ENCODE measurements around the gene C19orf25. TPM values are rescaled to one million over a fixed set of nuclear protein-coding genes. Genes with fewer than 3 reads are reported as not detected.

Gene C19orf25
- total and polyA plus RNA-seq, 10 of the 15 experiments (the other 5 are each of a cell fraction or from before 2014, with no cell fraction given), result 1.2 to 67.0 (median 25.6) TPM

DNA sequence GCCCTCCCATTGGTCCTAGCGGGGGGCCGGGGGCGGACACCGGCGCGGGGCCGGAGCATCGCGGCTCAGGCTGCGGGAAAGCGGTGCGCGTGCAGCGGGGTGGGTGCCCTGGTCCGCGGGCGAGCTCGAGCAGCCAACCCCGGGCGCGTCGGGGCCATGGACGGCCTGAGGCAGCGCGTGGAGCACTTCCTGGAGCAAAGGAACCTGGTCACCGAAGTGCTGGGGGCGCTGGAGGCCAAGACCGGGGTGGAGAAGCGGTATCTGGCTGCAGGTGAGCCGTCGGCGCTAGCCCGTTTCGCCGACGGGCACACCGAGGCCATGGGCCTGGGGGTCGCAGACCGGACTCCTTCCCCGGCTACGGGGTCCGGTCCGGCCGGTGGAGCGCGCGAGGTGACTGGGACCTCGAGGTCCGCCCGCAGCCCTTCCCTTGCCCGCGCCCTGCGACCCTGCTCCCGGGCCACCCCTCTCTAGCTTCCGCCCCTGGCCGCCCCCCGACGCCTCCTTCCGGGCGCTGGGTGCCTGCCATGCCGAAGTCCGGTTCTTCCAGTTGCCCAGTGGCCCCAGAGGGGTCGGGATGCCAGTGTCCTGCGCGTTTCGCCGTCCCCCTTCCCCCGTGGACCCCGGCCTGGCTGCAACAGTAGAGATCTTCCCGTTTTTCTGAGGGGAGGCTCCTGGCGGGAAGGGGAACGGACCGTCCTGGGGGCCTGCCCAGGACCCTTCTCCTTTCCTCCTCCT is 12.3 kb upstream of the C19orf25 start, which contains the start of gene REEP6:
TSS of gene REEP6 (plus strand) at position 68 of the 735 bp plus-strand sequence. CDS start at position 157, 89 bp downstream.
- BruUV-seq (replicated peaks), result no TSS peak
- CTCF ChIA-PET, result interaction anchor here (1.0 kb wide), 1 partner anchor 55 kb away, joined by 3 read pairs; no protein-coding TSS in a partner anchor
- Histone ChIP-seq H4K20me1 (ENCODE audit: control insufficient read depth, insufficient read depth) (no peaks in the 10 kb centered on the region), H2AFZ (ENCODE audit: control insufficient read depth, low read depth, low read length) (peak within 1 kb of the TSS; percentile 89), H3K4me2 (ENCODE audit: control insufficient read depth, insufficient read depth) (peak within 1 kb of the TSS; percentile 87), H3K27ac (ENCODE audit: control insufficient read depth, insufficient read depth) (no peak within 1 kb of the TSS), H3K4me1 (ENCODE audit: control insufficient read depth, insufficient read depth, low read length) (no peaks in the 10 kb centered on the region; the same call in 1 of the 2 replicates), H3K4me3 (peak within 1 kb of the TSS; percentile 65; the same call in 1 of the 2 replicates), H3K79me2 (ENCODE audit: control insufficient read depth, insufficient read depth, low read length) (no peaks in the 10 kb centered on the region), H3K9me3 (replicated peaks; ENCODE audit: control insufficient read depth, insufficient read depth, low read length) (no peaks in the 10 kb centered on the region), H3K27me3 (replicated peaks in 1 of 2; ENCODE audit: control insufficient read depth in 2 of 2, insufficient read depth in 2 of 2, low read length in 1 of 2) (no peaks in the 10 kb centered on the region; a peak in 1 of 4 replicates), H3K9ac (ENCODE audit: control insufficient read depth, insufficient read depth, low read length) (peak within 1 kb of the TSS; percentile 52; the same call in 1 of the 2 replicates), H3K36me3 (ENCODE audit: control insufficient read depth in 2 of 2, insufficient read depth in 2 of 2, low read length in 1 of 2) (no peaks in the 10 kb centered on the region)
- RAD21 ChIA-PET (ENCODE audit: unreplicated experiment), result interaction anchor here (0.9 kb wide), 1 partner anchor 158 kb away, joined by 3 read pairs; no protein-coding TSS in a partner anchor
- POLR2A ChIA-PET, result interaction anchor here (0.6 to 1.3 kb wide), 3 partner anchors 14 to 102 kb away, joined by 3 to 5 read pairs (median 3); partner anchors contain the start of gene MBD3
- WGBS (ENCODE audit: insufficient coverage, insufficient replicate concordance, low lambda C conversion rate, missing lambda C conversion rate), result 27% methylated on average over 50 of the region's 73 CpGs
- in situ Hi-C loops (cut with MboI), result no loop called here
- ATAC-seq (no peak), DNase-seq (ENCODE audit: low read depth, low spot score) (no peak), FAIRE-seq (no peak)
- SMC1A ChIA-PET (ENCODE audit: uncharacterized antibody, unreplicated experiment), result interaction anchor here (0.6 kb wide), 1 partner anchor 11 kb away, joined by 3 read pairs; no protein-coding TSS in a partner anchor
- intact Hi-C loops (cut with micrococcal nuclease; ENCODE audit: unreplicated experiment), result no loop called here
- no peak for TF ChIP-seq BRCA1 (IDR thresholded peaks at IDR 0.05; ENCODE audit: low read depth, low read length)
- TF ChIP-seq, protein P1, sequence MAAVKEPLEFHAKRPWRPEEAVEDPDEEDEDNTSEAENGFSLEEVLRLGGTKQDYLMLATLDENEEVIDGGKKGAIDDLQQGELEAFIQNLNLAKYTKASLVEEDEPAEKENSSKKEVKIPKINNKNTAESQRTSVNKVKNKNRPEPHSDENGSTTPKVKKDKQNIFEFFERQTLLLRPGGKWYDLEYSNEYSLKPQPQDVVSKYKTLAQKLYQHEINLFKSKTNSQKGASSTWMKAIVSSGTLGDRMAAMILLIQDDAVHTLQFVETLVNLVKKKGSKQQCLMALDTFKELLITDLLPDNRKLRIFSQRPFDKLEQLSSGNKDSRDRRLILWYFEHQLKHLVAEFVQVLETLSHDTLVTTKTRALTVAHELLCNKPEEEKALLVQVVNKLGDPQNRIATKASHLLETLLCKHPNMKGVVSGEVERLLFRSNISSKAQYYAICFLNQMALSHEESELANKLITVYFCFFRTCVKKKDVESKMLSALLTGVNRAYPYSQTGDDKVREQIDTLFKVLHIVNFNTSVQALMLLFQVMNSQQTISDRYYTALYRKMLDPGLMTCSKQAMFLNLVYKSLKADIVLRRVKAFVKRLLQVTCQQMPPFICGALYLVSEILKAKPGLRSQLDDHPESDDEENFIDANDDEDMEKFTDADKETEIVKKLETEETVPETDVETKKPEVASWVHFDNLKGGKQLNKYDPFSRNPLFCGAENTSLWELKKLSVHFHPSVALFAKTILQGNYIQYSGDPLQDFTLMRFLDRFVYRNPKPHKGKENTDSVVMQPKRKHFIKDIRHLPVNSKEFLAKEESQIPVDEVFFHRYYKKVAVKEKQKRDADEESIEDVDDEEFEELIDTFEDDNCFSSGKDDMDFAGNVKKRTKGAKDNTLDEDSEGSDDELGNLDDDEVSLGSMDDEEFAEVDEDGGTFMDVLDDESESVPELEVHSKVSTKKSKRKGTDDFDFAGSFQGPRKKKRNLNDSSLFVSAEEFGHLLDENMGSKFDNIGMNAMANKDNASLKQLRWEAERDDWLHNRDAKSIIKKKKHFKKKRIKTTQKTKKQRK (IDR thresholded peaks at IDR 0.05; ENCODE audit: low read depth, low read length), result no peak
- no peak for TF ChIP-seq BMI1 (IDR thresholded peaks at IDR 0.05; ENCODE audit: borderline replicate concordance)
- no peak for TF ChIP-seq TCF12 (IDR thresholded peaks at IDR 0.05; ENCODE audit: low read depth, low read length)
- peak; percentile 51; the same call in 1 of the 2 replicates for TF ChIP-seq POLR2A (IDR thresholded peaks at IDR 0.05; ENCODE audit: low read depth, low read length)
- TF ChIP-seq SPI1 (IDR thresholded peaks at IDR 0.05; ENCODE audit: borderline replicate concordance, insufficient read depth, low read depth, low read length), result no peak
- TF ChIP-seq NR2F1 (conservative IDR thresholded peaks at IDR 0.05), result 0 out of 2 replicates have a peak, but pooled peaks have one; percentile 26
- TF ChIP-seq, protein P2, sequence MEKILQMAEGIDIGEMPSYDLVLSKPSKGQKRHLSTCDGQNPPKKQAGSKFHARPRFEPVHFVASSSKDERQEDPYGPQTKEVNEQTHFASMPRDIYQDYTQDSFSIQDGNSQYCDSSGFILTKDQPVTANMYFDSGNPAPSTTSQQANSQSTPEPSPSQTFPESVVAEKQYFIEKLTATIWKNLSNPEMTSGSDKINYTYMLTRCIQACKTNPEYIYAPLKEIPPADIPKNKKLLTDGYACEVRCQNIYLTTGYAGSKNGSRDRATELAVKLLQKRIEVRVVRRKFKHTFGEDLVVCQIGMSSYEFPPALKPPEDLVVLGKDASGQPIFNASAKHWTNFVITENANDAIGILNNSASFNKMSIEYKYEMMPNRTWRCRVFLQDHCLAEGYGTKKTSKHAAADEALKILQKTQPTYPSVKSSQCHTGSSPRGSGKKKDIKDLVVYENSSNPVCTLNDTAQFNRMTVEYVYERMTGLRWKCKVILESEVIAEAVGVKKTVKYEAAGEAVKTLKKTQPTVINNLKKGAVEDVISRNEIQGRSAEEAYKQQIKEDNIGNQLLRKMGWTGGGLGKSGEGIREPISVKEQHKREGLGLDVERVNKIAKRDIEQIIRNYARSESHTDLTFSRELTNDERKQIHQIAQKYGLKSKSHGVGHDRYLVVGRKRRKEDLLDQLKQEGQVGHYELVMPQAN (conservative IDR thresholded peaks at IDR 0.05), result peak; percentile 53; the same call in 1 of the 2 replicates
- TF ChIP-seq MTA2 (IDR thresholded peaks at IDR 0.05; ENCODE audit: low read depth), result no peak
- peak; percentile 53; the same call in 1 of the 2 replicates for TF ChIP-seq BACH1 (IDR thresholded peaks at IDR 0.05; ENCODE audit: borderline replicate concordance)
- no peak for TF ChIP-seq EED (IDR thresholded peaks at IDR 0.05; ENCODE audit: low read depth)
- 0 out of 2 replicates have a peak, but pooled peaks have one; percentile 42 for TF ChIP-seq SMARCA5 (IDR thresholded peaks at IDR 0.05)
- TF ChIP-seq, protein P3, sequence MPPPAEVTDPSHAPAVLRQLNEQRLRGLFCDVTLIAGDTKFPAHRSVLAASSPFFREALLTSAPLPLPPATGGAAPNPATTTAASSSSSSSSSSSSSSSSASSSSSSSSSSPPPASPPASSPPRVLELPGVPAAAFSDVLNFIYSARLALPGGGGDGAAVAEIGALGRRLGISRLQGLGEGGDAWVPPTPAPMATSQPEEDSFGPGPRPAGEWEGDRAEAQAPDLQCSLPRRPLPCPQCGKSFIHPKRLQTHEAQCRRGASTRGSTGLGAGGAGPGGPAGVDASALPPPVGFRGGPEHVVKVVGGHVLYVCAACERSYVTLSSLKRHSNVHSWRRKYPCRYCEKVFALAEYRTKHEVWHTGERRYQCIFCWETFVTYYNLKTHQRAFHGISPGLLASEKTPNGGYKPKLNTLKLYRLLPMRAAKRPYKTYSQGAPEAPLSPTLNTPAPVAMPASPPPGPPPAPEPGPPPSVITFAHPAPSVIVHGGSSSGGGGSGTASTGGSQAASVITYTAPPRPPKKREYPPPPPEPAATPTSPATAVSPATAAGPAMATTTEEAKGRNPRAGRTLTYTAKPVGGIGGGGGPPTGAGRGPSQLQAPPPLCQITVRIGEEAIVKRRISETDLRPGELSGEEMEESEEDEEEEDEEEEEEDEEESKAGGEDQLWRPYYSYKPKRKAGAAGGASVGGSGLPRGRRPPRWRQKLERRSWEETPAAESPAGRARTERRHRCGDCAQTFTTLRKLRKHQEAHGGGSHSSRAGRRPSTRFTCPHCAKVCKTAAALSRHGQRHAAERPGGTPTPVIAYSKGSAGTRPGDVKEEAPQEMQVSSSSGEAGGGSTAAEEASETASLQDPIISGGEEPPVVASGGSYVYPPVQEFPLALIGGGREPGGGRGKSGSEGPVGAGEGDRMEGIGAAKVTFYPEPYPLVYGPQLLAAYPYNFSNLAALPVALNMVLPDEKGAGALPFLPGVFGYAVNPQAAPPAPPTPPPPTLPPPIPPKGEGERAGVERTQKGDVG (CRISPR knock-in tag; IDR thresholded peaks at IDR 0.05), result no peak
- no peak for TF ChIP-seq FOXK2 (IDR thresholded peaks at IDR 0.05)
- TF ChIP-seq SUPT20H (IDR thresholded peaks at IDR 0.05; ENCODE audit: borderline replicate concordance, control insufficient read depth, low read depth, low read length), result no peak

Data from GM12878 (cell line).